OCI-LY3 (cell line): ENCODE measurements around the gene LEMD2.

Experiments used
- H2AFZ ChIP-seq: fragments of 200-600, 300-600 bp; shearing (Covaris generic); 2 replicates; pipeline ENCODE4 v1.6.0; 2014; ENCODE audit warnings: antibody characterized with exemption, low read depth, low read length
- H3K27ac ChIP-seq: fragments of 200-600, 300-600 bp; sonication (generic); 2 replicates; pipeline ENCODE4 v1.5.1; 2014; ENCODE audit warnings: mild to moderate bottlenecking, low read length, moderate library complexity, mixed read lengths
- H3K27me3 ChIP-seq: fragments of 200-600, 300-600 bp; sonication (generic); 2 replicates; pipeline ENCODE4 v1.6.1; 2014; ENCODE audit warnings: low read depth, low read length, mixed read lengths
- H3K36me3 ChIP-seq: fragments of 200-600, 300-600 bp; sonication (generic); replicated peaks from 2 replicates; pipeline ENCODE3; 2014; ENCODE audit warnings: low read depth, low read length, mixed read lengths
- H3K4me1 ChIP-seq: fragments of 300-600, 200-600 bp; sonication (generic); 2 replicates; pipeline ENCODE4 v1.6.1; 2014; ENCODE audit warnings: low read length, mixed read lengths
- H3K4me2 ChIP-seq: fragments of 200-600, 300-600 bp; sonication (generic); 2 replicates; pipeline ENCODE4 v1.6.1; 2014; ENCODE audit warnings: low read length, mixed read lengths
- H3K4me3 ChIP-seq: fragments of 300-600, 200-600 bp; sonication (generic); 2 replicates; pipeline ENCODE4 v1.5.1; 2014; ENCODE audit warnings: antibody characterized with exemption, mild to moderate bottlenecking, low read length, moderate library complexity
- H3K79me2 ChIP-seq: fragments of 300-600, 200-600 bp; shearing (Covaris generic); 2 replicates; pipeline ENCODE4 v1.6.1; 2014; ENCODE audit warnings: mild to moderate bottlenecking, low read length, mixed read lengths
- H3K9ac ChIP-seq: fragments of 300-600, 200-600 bp; shearing (Covaris generic); 2 replicates; pipeline ENCODE4 v1.6.0; 2014; ENCODE audit warnings: mild to moderate bottlenecking, low read length, moderate library complexity
- H3K9me3 ChIP-seq: fragments of 200-600, 300-600 bp; shearing (Covaris generic); 2 replicates; pipeline ENCODE4 v1.6.1; 2014; ENCODE audit warnings: low read length, mixed read lengths; ENCODE audit not compliant: insufficient read depth
- H4K20me1 ChIP-seq: fragments of 200-600, 300-600 bp; sonication (generic); 2 replicates; pipeline ENCODE4 v1.6.1; 2016; ENCODE audit warnings: low read length, mixed read lengths; ENCODE audit not compliant: insufficient read depth
- EZH2phosphoT487 ChIP-seq: fragments of 200-600 bp; shearing (Covaris generic); IDR thresholded peaks from 2 replicates; pipeline ENCODE4 v1.6.1; 2018; ENCODE audit warnings: antibody characterized with exemption, mixed run types, low read depth
- TF ChIP-seq, protein P1 (sequence below): fragments of 200-600, 300-600 bp; sonication (generic); IDR thresholded peaks from 2 replicates; pipeline ENCODE4 v1.5.1; 2014; ENCODE audit warnings: antibody characterized with exemption, low read length, low read depth

The LEMD2 gene

DNA sequence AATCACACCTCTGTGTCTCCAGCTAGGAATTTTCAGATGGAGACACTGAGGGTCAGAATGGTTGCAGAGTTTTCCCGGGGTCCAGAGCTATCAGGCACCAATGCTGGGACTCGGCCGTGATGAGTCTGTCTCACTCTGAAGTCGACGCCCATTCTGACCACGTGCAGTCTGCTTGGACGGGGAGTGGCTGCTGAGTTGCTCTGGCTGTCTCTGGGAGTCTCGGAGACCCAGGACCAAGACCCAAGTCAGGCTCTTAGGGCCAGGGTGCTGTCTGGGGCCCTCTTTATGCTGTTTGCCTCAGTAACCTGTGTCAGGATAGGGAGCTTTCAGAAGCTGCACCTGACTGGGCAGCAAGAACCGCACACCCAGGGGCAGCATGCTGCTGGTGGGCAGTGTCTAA lies 46.8 kb downstream of the LEMD2 start:
- no peaks in the 10 kb centered on the region for H3K79me2 ChIP-seq
- no peaks in the 10 kb centered on the region for H3K9me3 ChIP-seq
- peaks cover 22% of the 10 kb centered on the region for H3K27me3 ChIP-seq
- no peaks in the 10 kb centered on the region for H4K20me1 ChIP-seq
- TF ChIP-seq, protein P1, sequence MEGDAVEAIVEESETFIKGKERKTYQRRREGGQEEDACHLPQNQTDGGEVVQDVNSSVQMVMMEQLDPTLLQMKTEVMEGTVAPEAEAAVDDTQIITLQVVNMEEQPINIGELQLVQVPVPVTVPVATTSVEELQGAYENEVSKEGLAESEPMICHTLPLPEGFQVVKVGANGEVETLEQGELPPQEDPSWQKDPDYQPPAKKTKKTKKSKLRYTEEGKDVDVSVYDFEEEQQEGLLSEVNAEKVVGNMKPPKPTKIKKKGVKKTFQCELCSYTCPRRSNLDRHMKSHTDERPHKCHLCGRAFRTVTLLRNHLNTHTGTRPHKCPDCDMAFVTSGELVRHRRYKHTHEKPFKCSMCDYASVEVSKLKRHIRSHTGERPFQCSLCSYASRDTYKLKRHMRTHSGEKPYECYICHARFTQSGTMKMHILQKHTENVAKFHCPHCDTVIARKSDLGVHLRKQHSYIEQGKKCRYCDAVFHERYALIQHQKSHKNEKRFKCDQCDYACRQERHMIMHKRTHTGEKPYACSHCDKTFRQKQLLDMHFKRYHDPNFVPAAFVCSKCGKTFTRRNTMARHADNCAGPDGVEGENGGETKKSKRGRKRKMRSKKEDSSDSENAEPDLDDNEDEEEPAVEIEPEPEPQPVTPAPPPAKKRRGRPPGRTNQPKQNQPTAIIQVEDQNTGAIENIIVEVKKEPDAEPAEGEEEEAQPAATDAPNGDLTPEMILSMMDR = no peak
- TF ChIP-seq EZH2phosphoT487 = no peak
- no peak overlapping the region for H3K4me2 ChIP-seq
- H3K4me1 ChIP-seq = peaks cover 9% of the 10 kb centered on the region
- no peaks in the 10 kb centered on the region for H3K36me3 ChIP-seq
- no peak overlapping the region for H3K4me3 ChIP-seq
- no peak overlapping the region for H2AFZ ChIP-seq
- H3K9ac ChIP-seq = no peak overlapping the region
- no peak overlapping the region for H3K27ac ChIP-seq

DNA sequence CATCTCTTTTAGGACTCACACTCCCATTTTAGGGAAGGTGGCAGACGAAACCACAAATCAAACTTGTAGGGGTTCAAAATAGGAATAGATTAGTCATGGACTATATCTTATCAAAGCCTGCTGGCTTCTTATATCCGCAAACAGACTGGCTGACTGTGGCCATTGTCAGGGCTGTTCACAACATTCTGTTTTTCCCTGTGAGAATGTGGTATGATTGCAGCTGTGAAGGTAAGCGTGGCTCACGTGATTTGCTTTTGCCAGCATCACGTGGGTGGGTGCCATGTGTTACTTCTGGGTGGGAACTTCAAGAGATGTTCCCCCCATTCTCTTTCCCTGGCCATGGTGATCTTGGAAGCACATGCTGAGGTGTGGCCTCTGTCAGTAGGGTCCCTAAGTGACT lies 48.1 kb downstream of the LEMD2 start:
- H3K79me2 ChIP-seq = no peaks in the 10 kb centered on the region
- H3K4me3 ChIP-seq = no peak overlapping the region
- peaks cover 9% of the 10 kb centered on the region for H3K4me1 ChIP-seq
- H3K4me2 ChIP-seq = no peak overlapping the region
- H4K20me1 ChIP-seq = no peaks in the 10 kb centered on the region
- TF ChIP-seq, protein P1 = no peak
- no peak for TF ChIP-seq EZH2phosphoT487
- H3K27me3 ChIP-seq = peaks cover 22% of the 10 kb centered on the region
- H3K27ac ChIP-seq = no peak overlapping the region
- H3K9ac ChIP-seq = no peak overlapping the region
- H3K9me3 ChIP-seq = no peaks in the 10 kb centered on the region
- no peak overlapping the region for H2AFZ ChIP-seq
- no peaks in the 10 kb centered on the region for H3K36me3 ChIP-seq

DNA sequence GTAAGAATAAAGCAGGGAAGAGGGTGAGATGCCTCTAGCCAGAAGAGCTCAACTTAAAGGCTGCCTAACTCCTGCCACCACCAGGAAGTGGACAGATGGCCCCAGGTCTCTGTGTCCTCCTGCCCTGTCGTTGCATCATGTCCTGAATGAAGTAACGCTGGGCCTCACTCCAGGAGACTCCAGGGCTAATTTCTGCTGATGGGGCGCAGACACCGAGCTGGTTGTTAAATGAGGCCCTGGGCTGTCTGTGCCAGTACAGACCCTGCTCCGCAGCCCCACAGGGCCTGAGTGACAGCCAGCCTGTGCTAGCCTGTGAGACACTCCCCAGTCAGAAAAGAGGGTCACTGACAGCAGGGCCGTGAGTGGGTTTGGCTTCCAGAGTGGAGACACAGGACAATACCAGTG lies 48.7 kb downstream of the LEMD2 start:
- peaks cover 9% of the 10 kb centered on the region for H3K4me1 ChIP-seq
- H2AFZ ChIP-seq = no peak overlapping the region
- no peak for TF ChIP-seq EZH2phosphoT487
- TF ChIP-seq, protein P1 = no peak

DNA sequence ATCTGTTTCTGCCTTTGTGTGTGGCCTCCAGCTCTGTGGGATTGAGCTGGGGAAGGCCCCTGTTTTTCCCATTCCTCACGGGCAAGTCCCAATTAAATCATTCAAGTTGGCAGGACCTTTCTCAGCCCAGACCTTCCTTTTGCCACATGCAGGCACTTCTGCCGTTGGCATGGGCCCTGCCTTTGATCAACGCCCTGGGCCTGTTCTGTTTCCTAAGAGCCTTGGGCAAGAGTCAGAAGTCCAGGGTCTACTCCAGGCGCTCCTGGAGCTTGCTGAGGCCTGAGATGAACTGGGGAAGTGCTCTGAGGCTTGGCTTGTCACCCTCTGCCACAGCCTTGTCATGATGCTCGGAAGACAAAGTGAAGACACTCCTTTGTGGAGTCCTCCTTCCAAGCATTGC lies 49.4 kb downstream of the LEMD2 start:
- H3K79me2 ChIP-seq = no peaks in the 10 kb centered on the region
- H3K4me3 ChIP-seq = no peak overlapping the region
- no peaks in the 10 kb centered on the region for H3K9me3 ChIP-seq
- no peak overlapping the region for H3K9ac ChIP-seq
- H3K27ac ChIP-seq = no peak overlapping the region
- H4K20me1 ChIP-seq = no peaks in the 10 kb centered on the region
- H3K27me3 ChIP-seq = peaks cover 22% of the 10 kb centered on the region
- H3K4me2 ChIP-seq = no peak overlapping the region
- TF ChIP-seq, protein P1 = no peak
- TF ChIP-seq EZH2phosphoT487 = no peak
- peaks cover 9% of the 10 kb centered on the region for H3K4me1 ChIP-seq
- H3K36me3 ChIP-seq = no peaks in the 10 kb centered on the region
- no peak overlapping the region for H2AFZ ChIP-seq

More for the DNA sequence above, 48.7 kb downstream of the LEMD2 start:
- no peak overlapping the region for H3K4me3 ChIP-seq
- H3K79me2 ChIP-seq = no peaks in the 10 kb centered on the region
- H3K4me2 ChIP-seq = no peak overlapping the region
- H4K20me1 ChIP-seq = no peaks in the 10 kb centered on the region
- peaks cover 22% of the 10 kb centered on the region for H3K27me3 ChIP-seq
- H3K27ac ChIP-seq = no peak overlapping the region
- H3K36me3 ChIP-seq = no peaks in the 10 kb centered on the region
- no peak overlapping the region for H3K9ac ChIP-seq
- no peaks in the 10 kb centered on the region for H3K9me3 ChIP-seq
